ENCODE measurements around the gene FOXO1.

The FOXO1 gene

DNA sequence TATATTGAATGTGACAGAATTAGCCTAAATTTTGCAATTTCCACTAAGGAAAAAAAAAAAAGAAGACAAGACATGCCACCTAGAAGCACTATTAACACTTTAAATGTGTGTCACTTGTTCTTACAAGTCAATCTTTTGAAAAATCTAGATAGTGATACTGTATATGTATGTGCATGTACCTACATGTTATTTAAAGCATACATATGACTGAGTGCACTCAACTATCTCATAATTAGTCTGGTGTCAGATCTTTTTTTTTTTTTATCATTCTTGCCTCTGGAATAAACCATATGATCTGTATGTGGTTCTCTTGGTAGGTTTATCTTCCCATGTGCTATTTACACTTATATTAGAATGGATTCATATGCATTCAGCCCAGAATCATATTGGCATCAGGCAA, 62.3 kb downstream of the FOXO1 start:
- DNase-seq = no peak

DNA sequence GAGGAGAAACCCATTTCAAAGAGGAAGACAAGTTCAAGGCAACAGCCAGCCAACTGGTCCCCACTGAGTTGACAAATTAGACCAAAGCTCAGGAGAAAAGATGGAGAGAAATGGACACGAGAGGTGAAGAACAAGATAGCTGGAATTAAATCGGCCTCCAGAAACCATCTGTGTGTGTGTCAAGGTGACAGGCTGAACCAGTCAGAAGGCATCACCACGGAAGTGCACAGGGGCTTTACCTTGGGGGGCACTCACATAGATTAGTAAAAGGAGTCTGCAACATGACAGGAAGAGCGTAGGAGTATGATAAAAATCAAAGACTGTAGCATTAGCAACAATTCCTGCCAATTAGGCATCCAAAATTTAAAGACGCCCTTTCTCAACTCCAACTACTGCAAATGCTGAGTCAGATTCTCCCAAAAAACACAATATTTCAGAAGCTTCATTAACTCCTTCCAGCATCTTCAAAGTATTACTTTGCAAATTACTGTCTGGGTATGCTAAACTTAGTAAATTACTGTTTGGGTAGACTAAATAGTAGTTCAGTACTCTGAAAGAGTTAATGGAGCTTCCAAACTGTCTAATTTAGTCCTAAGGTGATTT, 66.2 kb downstream of the FOXO1 start:
- no peak for DNase-seq

DNA sequence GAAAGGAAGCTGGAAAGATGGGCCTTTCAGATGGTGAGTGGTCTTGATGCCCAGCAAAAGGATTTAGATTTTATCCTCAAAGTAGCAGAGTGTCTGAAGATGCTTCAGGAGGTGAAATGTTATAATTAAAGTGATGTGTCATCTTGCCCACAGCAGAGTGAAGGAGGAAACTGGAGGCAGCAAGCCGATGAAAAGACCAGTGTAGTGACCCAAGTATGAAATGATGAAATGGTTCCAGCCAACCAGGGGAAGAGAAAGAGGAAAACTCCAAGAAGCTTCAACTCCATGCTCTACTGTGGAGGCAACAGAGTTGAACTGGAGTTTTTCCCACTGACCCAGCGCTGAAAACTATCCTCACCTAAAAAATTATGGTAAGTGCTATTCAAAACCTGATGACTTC, 66.7 kb downstream of the FOXO1 start:
- no peak for DNase-seq

DNA sequence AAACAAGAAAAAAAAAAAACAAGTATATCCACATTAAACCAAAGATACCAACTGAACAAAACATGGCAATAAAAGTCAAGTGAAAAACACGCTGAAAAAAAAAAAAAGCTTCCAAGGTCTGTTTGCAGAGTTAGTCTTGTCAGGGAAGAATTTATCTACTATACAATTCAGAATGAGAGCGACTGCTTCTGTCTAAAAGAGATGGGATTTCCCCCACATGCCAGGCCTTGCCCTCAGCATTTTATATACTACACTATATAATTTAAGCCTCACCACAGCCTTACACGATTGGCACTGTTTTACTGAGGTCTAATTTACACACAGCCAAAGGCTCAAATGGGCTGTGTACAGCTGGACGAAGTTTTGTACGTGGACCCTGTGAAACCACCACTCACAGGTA, 67.3 kb downstream of the FOXO1 start:
- DNase-seq = no peak

DNA sequence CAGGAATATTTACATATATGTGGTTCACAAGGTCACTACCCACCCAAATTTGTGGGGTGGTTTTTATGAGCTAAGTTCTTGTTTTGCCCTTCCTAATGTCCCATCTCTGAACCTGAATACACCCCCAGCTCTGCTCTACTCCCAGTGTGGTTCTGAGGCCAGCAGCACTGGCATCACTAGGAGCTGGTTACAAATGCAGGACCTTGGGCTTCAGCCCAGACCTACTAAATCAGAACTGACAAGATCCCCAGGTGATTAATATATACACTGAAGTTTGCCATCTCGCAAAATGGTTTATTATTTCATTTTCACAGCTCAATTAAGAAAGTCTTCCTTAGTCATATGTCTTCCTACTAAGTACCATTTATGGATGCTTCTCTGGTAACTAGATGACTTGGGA, 67.9 kb downstream of the FOXO1 start:
- no peak for DNase-seq

DNA sequence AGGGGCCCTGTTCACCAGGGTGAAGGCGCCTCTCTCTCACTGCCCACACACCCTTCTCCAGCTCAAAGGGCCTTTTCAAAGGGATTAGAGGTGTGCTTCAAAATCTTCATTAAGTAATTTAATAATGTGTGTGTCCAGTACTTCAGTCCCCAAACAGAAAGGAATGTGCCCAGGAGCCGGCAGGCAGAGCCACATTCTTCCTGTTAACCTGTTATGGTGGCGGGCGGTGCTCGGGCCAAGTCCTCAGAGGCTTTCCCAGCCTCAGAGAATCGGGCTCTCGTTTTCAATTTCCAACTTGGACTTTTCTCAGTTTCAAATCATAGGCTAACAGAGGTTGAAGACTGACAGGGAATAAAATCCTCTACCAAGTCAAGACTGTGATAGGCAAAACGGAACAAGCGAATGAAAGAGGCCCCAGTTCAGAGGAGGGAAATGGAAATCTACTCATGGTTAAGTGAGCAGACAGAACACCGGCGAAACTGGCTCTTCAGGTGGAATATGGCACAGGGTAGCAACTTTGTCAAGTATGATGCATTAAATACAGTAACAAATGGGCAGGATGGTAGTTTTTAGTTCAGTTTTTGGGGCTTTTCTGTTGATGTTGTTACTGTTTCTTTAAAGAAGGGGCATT, 68.6 kb downstream of the FOXO1 start:
- DNase-seq = no peak

DNA sequence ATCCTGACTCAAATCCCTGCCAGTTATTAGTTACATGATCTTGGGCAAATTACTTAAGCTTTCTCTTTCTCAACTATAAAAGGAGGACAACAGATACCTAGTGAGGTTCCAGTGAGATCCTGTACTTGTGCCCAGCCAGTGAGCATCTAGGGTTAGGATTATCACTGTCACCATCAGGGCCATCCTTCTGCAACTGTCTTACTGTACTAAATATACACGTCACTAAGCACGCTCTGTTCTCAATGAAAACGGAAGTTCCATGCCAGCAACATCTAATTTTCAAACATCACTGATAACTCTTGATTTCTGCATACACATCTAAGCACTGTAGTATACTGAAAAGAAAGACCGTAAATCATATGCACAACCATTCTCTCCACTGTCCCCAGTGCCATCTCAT, 70.0 kb downstream of the FOXO1 start:
- no peak for DNase-seq

DNA sequence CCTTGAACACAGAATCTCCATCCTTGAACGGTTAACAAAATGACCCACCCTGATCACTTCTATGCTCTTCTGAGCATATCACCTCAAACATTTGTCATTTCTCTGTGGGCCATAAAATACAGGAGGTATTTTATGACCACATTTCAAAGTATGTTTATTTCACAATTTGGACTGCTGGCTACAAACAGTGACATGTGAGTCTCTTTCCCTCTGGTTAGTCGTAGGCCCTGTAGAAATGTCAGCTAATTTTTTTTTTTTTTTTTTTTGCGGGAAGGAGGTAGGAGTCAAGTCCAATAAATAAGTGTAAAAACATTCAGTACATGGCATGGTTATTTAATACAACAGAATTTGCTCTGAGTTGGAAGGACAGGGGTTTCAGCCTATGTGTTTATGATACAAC, 70.7 kb downstream of the FOXO1 start:
- DNase-seq = no peak

DNA sequence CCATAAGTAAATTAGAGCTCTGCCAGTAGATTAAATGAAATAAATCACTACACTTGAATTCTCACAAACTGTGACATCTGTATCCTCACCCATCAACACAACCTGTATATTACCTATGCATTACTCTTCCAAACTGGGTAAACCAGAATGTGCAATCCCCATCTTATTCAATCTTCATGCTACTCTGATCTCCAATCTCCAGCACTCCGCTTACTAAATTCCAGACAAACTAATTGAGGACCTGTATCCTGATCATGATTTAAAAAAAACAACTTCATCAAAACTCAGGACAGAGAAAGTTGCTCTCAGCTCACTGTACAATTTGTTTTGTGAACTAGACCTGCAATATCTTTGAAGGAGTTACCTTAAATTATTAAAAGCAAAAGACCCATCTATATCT, 74.4 kb downstream of the FOXO1 start:
- DNase-seq = no peak

DNA sequence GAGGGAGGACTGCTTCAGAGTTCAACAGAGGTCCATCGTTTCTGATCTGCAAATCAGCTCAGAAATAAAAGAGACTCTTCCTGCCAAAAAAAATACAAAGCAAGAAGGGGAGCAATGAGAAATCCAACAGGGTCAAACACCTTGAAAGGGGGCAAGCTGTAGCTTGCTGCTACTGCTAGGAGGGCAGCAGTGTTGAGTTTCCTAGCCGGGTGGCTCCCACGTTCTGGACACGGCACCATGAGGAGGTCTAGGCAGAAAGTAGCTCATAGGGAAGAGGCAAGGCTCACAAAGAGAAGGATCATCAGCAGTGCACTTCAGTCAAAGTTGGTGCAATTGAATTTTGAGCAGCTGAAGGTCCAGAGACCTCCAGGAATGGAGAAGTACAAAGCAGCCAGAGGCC, 75.3 kb downstream of the FOXO1 start:
- DNase-seq = no peak

DNA sequence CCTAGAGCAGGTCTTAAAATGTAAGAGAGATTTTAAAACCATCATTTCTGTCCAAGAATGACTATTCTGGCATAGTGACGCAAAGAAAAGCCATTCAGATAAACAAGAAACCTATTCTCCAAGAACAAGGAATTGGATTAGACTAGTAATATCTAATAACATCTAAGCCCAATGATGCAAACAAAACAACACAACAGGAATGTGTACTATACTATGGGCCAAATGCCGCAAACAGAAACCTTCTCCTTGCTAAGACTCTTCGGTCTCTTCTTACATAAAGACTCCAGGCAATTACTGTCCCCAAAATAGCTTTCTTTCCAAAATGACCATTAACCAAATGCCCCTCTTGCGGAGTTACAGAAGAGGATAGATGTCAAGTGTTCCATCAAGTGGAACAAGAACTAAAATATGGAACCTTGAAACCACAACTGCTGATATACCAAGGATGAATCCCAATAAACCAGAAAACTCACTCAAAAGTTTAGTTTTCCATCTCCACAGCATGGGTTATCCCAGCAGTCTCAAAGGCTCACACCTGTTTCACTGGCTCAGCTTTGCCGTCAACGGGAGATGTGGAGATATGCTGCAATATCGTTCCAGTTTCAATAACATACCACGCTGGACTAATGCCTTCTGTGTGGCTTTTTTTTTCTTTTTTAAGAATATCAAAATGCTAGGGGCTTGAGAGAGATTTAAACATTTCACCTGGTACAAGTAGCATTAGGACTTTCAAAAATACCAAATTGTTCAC, 76.2 kb downstream of the FOXO1 start:
- no peak for DNase-seq

DNA sequence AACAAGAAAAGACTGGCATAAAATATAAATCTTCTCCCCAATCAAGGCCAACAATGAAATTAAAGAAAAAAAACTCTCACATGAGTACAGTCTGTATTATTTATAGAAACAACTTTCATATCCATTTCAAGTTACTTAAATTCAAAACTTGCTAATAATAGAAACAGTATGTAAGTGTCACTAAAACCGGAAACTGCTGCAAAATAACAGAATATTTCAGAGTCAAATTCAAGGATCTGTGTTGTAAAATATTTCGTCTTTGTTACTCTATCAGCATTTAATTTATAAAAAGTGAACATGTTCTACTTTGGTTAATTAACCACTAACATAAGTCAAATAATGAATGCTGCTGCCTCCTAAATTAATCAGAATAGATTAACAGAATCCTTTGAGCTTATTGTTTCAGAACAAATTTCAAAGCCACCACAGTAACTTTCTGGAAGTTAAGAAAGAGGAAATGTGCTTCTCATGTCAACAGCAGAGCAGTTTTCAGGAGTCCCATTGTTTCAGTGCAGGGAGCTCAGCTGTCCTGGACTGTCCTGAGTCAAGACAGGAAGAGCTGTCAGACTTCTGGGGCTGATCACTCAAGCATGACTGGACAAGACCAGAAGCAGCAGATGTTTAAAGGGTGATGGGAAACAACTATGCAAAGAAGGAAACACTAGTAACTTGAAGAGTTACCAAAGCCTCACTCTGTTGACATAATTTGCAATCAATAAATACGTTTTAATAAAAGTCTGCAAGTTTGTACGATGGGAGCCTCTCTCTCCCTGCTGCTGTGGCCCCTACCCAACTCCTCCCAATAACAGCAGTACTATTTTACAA, 76.9 kb downstream of the FOXO1 start:
- DNase-seq = no peak

DNA sequence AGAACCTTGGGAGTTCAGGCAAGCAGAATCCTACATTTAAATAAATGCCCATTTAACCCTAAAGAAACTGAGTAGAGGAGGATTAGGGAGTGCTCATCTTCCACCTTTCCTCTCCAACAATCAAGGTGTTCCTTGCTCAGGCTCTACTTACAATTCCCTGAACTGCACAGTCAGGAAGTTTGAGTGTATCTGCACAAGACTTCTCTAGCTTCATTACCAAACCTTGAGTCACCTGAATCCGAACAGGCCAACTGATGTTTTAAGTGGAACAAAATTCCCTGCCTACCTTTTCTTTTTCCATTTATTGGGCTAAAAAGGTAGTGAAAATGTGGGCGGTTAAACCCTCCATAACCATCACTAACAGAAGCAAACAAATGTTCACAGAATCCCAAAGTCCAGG, 78.3 kb downstream of the FOXO1 start:
- DNase-seq = no peak

DNA sequence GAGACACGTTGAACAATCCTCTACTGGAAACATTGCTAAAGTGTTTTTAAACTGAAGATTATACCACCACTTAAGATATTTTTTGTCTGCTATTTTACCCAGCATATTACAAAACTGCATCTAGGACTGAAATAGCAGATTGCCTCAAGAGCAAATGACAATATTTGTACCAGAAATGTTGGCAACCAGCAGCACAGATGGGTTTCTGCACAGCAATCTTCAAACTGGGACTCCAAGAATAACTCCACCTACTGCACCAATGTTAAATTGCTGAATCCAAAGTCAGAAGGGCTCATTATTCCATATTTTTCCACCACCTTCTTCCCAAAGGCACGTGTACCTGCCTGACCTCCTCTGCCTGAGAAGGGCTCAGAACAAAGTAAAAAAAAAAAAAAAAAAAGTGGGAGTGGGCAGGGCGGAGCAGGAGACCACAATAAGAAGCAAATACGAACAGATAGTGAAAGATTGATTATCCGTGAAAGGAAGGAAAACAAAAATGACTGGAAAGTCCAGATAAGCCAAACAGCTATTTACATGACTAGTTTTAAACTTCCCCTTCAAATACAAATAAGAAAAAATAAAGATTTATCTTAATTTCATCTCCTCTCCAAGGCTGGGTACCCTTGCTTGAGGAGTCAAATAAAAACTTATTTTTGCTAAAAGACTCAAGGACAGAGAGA, 79.4 kb downstream of the FOXO1 start:
- no peak for DNase-seq

DNA sequence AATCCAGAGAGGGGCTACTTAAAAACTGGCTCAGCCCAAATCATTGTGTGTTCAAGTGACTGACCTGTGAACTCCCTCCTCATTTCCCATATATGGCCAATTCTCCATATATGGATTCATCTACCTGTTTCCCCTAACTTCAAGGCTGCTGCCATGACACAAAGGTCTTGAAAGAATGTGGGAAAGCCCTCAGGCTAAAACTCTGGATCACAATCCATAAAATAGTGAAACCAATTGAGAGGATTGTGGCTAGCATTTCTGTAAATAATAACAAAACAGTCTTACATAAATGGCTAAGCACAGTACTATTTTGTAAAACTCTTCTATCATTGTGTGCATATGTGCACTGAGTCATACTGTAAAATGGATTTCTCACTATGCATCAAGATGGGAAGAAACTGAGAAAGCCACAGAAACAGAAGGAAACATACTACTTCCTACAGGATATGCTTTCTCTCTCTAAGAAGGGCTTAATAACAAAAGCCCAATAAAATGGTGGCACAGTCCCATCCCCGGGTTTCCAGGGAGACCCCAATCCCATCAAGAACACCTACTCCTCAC, 80.5 kb downstream of the FOXO1 start:
- no peak for DNase-seq

DNA sequence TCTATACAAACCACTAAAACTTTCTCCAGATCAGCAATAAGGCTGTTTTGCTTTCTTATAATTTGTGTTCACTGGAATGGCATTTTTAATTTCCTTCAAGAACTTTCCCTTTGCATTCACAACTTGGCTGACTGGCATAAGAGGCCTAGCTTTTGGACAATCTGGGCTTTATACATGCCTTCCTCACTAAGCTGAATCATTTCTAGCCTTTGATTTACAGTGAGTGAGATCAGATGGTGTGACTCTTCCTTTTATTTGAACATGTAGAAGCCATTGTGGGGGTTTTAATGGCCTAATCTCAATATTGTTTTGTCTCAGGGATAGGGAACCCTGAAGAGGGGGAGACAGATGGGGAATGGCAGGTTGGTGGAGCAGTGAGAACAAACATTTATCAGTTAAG, 82.7 kb downstream of the FOXO1 start:
- no peak for DNase-seq

DNA sequence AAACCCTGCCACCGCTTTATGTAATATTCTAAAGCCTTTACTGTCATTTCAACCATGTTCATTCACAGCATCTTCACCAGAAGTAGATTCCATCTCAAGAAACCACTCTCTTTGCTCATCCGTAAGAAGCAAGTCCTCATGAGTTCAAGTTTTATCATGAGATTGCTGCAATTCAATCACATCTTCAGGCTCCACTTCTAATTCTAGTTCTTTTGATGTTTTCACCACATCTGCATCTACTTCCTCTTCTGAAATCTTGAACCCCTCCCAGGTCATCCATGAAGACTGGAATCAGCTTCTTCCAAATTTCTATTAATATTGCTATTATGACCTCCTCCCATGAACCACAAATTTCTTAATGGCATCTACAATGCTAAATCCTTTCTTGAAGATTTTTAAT, 83.9 kb downstream of the FOXO1 start:
- no peak for DNase-seq

DNA sequence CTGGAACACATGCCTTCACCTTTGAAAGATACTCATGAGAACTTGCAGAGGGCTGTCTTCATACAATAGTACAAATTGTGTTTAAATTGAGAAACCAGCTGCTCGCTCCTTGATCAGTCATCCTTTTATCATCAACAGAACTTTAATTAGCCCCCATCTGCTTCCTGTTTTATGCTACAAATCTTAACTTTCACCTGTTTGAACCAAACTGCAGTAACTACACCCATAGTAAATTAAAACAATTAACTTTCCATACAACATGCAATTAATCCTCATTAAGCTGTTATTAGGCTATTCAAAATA, 85.2 kb downstream of the FOXO1 start:
- no peak for DNase-seq

DNA sequence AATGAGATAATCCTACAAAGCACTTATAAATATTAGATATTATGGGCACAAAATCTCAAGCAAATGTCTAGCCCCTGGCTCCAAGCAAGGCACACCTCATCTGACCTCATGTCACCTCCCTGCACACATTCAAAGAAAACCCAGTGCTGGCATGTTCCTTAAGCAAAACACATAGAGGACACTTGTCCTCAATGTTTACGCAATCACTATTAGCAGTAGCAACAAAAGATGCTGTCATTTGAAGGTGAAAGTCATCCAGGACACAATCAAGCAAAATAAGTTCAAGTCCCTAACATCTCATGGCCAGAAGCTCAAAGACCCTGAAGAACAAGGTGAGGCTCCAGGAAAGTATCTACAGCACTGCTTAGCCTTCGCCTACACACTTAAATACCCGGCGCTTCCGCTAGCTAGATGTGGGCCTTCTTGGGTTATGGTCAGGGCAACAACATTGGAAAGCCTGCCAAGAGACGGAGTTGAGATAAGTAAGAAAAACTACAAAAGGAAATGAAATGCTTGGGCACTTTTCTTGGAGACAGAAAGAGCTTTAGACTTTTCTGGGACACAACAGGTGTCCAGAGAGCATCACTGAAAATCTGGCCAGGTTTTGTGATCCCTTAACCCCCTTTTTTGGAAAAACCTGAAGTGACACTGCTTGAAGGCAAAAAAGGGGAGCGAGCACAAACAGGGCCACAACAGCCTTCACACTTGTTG, 85.7 kb downstream of the FOXO1 start:
- no peak for DNase-seq

DNA sequence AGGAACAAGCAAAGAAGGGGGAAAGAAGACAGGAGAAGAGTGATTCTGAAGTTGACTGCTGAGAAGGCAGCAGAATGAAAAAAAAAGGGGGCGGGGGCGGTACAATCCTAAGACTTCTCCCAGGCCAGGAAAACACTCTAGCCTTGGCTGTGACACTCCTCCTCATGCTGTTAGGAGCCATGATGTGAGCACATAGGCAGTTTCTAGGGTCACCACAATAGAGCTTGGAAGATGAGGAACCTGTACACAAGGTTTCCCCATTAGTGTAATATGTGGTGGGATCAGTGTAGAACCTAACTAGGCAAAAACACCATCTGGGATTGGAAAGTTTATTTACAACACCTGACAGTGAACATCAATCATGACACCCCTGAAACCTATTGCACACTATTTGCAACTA, 86.9 kb downstream of the FOXO1 start:
- no peak for DNase-seq

DNA sequence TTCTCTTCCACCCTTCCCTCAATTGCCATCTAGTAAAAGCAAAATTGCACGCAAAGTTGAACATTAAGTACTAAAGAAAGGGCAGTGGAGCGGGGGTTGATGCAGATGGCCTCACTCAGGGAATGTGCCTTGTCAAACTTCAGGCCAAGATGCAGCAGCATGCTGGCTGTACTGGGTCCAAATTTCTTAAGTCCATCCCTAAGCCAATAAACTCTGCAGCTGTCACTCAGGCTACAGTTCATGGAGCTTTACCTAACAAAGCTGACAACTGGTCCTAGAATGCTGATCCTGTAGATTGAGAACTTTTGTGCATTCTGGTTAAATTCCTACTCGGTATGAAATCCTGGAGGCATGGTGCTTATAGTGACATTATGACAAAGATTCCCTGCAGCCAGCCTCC, 88.4 kb downstream of the FOXO1 start:
- no peak for DNase-seq

DNA sequence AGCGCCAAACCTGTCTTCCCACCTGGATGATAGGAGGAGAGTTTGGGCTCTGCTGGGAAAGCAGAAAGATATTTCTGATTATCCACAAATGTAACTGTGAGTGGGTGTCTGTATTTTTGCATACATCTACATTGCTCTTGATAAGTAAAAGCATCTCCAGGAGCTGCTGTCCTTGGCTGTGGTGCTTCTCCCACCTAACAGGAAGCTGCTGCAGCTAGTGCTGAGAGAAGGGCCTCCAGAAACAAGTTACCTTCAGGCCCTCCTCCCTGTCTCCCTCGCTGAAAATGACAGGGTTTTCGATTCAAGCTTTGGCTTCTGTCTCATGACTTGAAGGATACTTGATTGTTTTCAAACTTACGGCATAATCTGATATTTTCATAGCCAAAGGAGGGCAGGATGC, 90.1 kb downstream of the FOXO1 start:
- no peak for DNase-seq
